Activated T-helper 1 cell treated with anti-CD3 and anti-CD28 coated beads, Interleukin-12 subunit alpha, Interleukin-12 subunit beta, Interleukin-2, Interleukin-4 antibody, amounts not matched to agents 30 ng/mL and 10 ng/mL and 1 ng/mL, durations not matched to agents 14 hours and 24 hours and 36 hours (primary cell): Measurements from ENCODE around the gene YWHAB. TPM values are rescaled to one million over a fixed set of nuclear protein-coding genes. Genes with fewer than 3 reads are reported as not detected.
A peak's percentile ranks its signal among the peaks of the same experiment; 100 is the strongest.

Source experiments
- DNase-seq: peaks from one replicate; pipeline ENCODE4 v3.0.0; 2021; ENCODE audit warnings: low spot score
- H3K27ac Mint-ChIP-seq: one replicate; pipeline ENCODE4 v1.8.0; 2021; ENCODE audit warnings: mild to moderate bottlenecking, mixed read lengths
- H3K27me3 Mint-ChIP-seq: one replicate; pipeline ENCODE4 v1.8.0; 2022; ENCODE audit warnings: mild to moderate bottlenecking, moderate library complexity, mixed read lengths; ENCODE audit not compliant: insufficient read depth
- H3K36me3 Mint-ChIP-seq: one replicate; pipeline ENCODE4 v1.8.0; 2021; ENCODE audit warnings: low read depth, mixed read lengths
- H3K4me1 Mint-ChIP-seq: one replicate; pipeline ENCODE4 v1.8.0; 2021; ENCODE audit warnings: low read depth, mixed read lengths
- H3K4me3 Mint-ChIP-seq: one replicate; pipeline ENCODE4 v1.8.0; 2021; ENCODE audit warnings: mild to moderate bottlenecking, moderate library complexity, mixed read lengths
- H3K9me3 Mint-ChIP-seq: one replicate; pipeline ENCODE4 v1.8.0; 2021; ENCODE audit warnings: mixed read lengths
- intact Hi-C: fragments of 100-400 bp; cut with micrococcal nuclease; formaldehyde crosslinking; loops from one replicate; pipeline ENCODE4 v1.15.1; 2024
- total RNA-seq: library from RNA; stranded (reverse); gene quantifications from 2 replicates; pipeline ENCODE4 v1.2.3, GENCODE V29; 2022

YWHAB gene
- total RNA-seq = 230 and 246 TPM in 2 replicates

DNA sequence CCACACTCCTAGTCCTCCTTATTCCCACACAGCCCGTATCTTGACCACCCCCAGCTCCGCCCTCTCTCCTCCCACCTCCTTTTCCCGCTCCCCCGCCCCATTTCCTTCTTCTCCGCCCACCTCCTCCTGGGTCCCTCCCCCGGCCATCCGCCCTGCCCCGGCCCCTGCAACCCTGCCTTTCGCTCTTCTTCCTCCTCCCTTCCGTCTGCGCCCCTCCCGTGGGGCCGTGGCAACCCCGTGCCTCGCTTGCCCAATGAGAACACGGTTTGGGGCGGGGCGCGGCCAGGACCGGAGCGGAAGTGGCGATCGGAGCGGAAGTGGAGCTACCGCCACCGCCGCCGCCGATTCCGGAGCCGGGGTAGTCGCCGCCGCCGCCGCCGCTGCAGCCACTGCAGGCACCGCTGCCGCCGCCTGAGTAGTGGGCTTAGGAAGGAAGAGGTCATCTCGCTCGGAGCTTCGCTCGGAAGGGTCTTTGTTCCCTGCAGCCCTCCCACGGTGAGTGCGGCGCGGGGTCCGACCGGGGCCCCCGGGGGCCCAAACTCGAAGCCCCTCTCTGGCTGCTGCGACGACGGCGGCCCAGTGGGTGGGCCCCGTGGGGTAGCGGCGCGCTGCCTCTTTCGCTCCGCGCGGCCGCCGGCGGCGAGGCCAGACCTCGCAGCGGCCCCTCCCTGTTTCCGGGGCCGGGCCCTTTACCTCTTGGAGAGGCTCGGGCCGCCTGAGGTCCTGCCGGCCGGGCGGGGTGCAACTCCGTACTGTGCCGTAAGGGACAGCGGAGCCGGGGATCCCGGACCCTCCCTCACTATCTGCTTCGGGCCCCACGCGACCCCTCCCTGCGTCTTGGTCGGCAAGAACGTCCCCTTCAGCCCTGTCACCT, at the start of gene YWHAB:
Gene YWHAB (plus strand): TSS at position 314 of the 874 bp plus-strand sequence. CDS start 15,829 bp downstream, outside the sequence.
- Mint-ChIP-seq H3K4me3 (peak within 1 kb of the TSS; percentile 95), H3K27ac (peak within 1 kb of the TSS; percentile 94), H3K4me1 (peaks cover 54% of the 10 kb centered on the region), H3K9me3 (no peaks in the 10 kb centered on the region), H3K36me3 (peaks cover 20% of the 10 kb centered on the region), H3K27me3 (no peaks in the 10 kb centered on the region)
- intact Hi-C loops = loop anchor here (1.0 to 10.0 kb wide), 13 partner anchors 11 to 1479 kb away; partner anchors contain the start of genes DNTTIP1, OSER1, PABPC1L and SERINC3
- DNase-seq = peak; percentile 97

DNA sequence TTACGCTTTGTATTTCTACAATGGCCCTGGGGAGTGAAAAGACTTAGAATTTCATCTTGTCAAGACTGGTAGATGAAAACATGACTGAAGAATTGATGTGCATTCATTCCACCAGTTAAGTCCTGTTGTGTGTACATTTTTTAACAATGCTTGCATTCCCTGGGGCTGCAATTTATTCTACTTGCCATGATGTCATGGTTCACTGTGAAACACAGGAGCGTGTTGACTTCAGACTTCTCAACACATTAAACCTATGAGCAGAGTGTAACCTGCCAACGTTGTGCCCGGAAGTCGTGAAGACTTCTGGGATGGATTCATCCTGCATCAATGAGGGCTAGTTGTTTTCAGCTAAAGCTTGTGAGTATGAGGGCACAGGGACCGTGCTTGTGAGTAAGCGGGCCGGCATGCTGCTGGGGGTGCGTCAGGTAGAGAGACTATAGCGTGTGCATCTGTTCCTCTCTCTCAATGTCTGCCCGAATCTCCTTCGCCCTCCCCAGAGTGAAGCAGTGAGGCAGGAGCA, 48.8 kb upstream of the YWHAB start:
- no peaks in the 10 kb centered on the region for H3K9me3 Mint-ChIP-seq
- intact Hi-C loops = no loop called here
- H3K36me3 Mint-ChIP-seq = no peaks in the 10 kb centered on the region
- no peak for DNase-seq
- H3K4me1 Mint-ChIP-seq = peaks cover 5% of the 10 kb centered on the region
- no peak overlapping the region for H3K27ac Mint-ChIP-seq
- peaks cover 6% of the 10 kb centered on the region for H3K27me3 Mint-ChIP-seq
- H3K4me3 Mint-ChIP-seq = no peak overlapping the region

DNA sequence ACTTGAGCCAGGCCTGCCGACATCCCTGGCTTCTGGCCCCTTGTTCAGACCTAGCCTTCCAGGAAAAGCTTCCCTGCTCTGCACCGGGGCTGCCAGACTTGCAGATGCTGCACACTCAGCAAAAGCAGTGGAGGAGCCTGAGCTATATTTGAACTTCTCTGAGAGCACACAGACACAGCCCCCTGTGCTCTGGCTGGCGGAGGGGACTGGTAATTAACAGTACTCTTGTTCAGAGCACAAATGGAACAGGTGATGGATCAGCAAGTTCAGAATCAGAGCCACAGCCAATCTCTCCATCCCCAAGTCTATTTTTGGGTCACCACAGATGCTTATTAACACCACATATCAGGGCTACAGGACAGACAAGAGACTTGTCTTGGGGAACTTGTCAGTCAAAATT, 47.6 kb upstream of the YWHAB start:
- peaks cover 5% of the 10 kb centered on the region for H3K4me1 Mint-ChIP-seq
- peaks cover 5% of the 10 kb centered on the region for H3K27me3 Mint-ChIP-seq
- no peak overlapping the region for H3K27ac Mint-ChIP-seq
- no peaks in the 10 kb centered on the region for H3K36me3 Mint-ChIP-seq
- no peaks in the 10 kb centered on the region for H3K9me3 Mint-ChIP-seq
- DNase-seq = no peak
- no peak overlapping the region for H3K4me3 Mint-ChIP-seq
- intact Hi-C loops = no loop called here

DNA sequence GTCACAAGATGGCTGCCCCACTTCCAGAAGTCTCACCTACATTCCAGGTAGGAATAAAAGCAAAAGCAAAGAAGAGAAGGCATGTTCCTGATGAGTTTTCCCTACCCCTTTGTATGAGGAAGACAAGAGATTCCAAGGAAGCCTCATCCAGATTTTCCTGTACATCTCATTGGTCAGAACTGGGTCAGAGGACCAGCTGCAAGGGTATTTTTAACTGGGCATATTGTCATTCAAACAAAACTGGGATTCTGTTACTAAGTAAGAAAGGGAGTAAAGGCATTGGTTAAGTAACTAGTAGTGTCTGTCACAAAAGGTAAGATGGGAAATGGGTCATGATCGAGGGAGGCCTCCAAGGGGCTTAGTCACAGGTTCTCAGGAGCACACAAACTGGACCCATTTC, 47.0 kb upstream of the YWHAB start:
- H3K36me3 Mint-ChIP-seq = no peaks in the 10 kb centered on the region
- intact Hi-C loops = no loop called here
- H3K27ac Mint-ChIP-seq = no peak overlapping the region
- peaks cover 5% of the 10 kb centered on the region for H3K4me1 Mint-ChIP-seq
- no peak overlapping the region for H3K4me3 Mint-ChIP-seq
- peaks cover 4% of the 10 kb centered on the region for H3K27me3 Mint-ChIP-seq
- DNase-seq = no peak
- H3K9me3 Mint-ChIP-seq = no peaks in the 10 kb centered on the region

DNA sequence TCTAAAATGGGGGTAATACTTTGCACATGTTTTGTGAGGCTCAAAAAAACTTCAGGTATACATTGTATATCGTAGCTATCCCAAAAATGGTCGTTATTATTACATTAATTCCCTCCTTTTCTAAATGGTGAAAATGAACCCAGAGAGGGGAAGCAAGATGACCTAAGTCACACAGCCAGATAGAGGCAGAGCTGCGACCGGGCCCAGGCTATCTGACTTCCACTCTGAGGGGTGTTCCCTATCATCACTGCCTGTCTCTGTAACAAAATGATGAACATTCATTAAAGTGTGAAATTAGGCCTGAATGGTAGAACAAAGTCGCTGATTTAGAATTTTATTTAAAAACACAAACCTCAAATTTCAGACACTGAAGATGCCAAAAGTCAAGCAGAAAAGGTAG, 46.0 kb upstream of the YWHAB start:
- no peaks in the 10 kb centered on the region for H3K36me3 Mint-ChIP-seq
- no peak for DNase-seq
- no peaks in the 10 kb centered on the region for H3K9me3 Mint-ChIP-seq
- peaks cover 5% of the 10 kb centered on the region for H3K4me1 Mint-ChIP-seq
- no peak overlapping the region for H3K4me3 Mint-ChIP-seq
- H3K27me3 Mint-ChIP-seq = peaks cover 4% of the 10 kb centered on the region
- intact Hi-C loops = no loop called here
- no peak overlapping the region for H3K27ac Mint-ChIP-seq

DNA sequence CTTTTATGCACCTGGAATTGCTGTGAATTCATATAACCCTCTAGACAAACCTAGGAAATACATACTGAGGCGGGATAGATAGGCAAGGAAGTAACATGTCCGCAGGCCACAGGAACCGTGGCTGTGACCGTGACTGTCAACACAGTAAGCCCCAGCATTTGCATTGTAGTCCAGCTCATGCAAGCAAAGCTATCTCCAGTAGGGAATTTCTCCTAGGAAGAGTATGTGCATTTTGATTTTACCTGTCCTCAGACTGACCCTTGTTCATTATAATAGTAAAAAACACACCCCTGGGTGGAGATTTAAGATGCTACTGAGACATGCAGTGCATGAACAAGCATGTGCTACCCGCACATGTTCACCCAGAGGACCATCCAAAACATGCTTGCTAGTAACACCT, 44.7 kb upstream of the YWHAB start:
- intact Hi-C loops = no loop called here
- no peaks in the 10 kb centered on the region for H3K36me3 Mint-ChIP-seq
- no peaks in the 10 kb centered on the region for H3K9me3 Mint-ChIP-seq
- peaks cover 6% of the 10 kb centered on the region for H3K27me3 Mint-ChIP-seq
- no peak for DNase-seq
- no peaks in the 10 kb centered on the region for H3K4me1 Mint-ChIP-seq
- no peak overlapping the region for H3K4me3 Mint-ChIP-seq
- H3K27ac Mint-ChIP-seq = no peak overlapping the region

DNA sequence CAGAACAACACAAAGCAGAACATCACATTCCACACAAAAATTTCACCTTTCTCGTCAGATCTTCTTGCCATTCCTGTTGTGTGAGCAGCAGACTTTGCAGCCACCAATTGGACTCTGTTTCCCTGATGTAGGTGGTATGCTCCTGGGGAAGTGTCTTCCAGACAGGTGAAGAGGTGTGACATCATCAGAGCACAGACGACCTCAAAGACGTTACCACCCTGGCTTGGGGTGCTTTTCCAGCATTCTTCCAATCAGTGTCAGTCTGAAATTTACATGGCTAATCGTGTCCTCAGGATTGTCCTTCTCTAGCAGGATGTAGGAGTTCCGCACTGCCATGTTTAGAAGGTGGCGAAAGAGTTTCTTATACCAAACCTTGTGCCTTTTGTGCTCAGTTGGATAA, 43.5 kb upstream of the YWHAB start:
- Mint-ChIP-seq H3K36me3 (no peaks in the 10 kb centered on the region), H3K9me3 (no peaks in the 10 kb centered on the region), H3K27ac (no peak overlapping the region), H3K4me3 (no peak overlapping the region), H3K4me1 (no peaks in the 10 kb centered on the region), H3K27me3 (peaks cover 9% of the 10 kb centered on the region)
- no peak for DNase-seq
- intact Hi-C loops = no loop called here

DNA sequence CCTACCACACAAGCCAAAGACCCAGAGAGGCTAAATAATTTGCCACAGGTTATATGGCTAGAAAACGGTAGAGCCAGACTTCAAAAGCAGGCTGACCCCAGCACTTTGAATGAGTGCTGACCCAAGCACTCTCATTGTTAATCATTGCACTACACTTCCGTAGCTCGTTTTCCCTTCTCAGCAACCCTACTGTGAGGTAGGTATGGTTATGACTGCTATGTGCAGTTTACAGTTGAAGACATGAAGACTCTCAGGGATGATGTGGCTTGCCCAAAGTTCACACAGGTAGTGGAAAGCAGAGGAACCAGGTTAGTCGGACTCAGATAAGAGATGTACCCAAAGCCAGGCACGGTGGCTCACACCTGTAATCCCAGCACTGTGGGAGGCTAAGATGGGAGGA, 41.6 kb upstream of the YWHAB start:
- DNase-seq = no peak
- Mint-ChIP-seq H3K27me3 (peaks cover 9% of the 10 kb centered on the region), H3K4me1 (no peaks in the 10 kb centered on the region), H3K27ac (no peak overlapping the region), H3K36me3 (no peaks in the 10 kb centered on the region), H3K9me3 (no peaks in the 10 kb centered on the region), H3K4me3 (no peak overlapping the region)
- intact Hi-C loops = no loop called here

DNA sequence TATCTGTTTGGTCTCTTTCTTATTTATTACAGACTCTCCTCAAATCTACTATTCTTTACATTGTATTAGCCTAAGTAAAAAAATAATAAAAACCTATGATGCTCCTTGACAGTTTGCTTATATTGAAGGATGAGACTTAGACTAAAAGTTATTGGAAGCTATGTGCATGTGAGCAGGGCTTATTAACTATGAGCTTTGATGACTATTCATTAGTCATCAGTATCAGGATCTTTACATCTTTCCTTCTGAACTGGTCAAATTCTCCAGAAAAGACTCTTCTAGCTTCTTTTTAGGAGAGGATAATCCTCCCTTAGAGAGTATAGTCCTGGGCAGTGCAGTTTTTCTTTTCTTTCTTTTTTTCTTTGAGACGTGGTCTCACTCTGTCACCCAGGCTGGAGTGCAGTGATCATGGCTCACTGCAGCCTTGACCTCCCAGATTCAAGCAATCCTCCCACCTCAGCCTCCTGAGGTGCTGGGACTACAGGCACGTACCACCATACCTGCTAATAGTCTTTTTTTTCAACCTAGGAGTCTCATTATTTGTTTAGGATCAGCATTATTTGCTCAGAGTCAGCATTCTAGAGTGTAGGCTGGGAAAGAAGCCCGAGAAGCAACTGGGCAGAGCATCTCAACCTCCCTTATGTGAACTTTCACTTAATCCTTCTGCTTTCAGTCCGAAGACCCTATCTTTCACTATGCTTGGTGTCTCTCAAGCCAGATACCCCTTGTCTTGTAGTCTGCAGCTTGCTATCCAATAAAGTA, 37.1 kb upstream of the YWHAB start:
- Mint-ChIP-seq H3K4me1 (no peaks in the 10 kb centered on the region), H3K27me3 (peaks cover 17% of the 10 kb centered on the region), H3K36me3 (no peaks in the 10 kb centered on the region), H3K27ac (no peak overlapping the region), H3K4me3 (no peak overlapping the region), H3K9me3 (no peaks in the 10 kb centered on the region)
- DNase-seq = no peak
- intact Hi-C loops = no loop called here

DNA sequence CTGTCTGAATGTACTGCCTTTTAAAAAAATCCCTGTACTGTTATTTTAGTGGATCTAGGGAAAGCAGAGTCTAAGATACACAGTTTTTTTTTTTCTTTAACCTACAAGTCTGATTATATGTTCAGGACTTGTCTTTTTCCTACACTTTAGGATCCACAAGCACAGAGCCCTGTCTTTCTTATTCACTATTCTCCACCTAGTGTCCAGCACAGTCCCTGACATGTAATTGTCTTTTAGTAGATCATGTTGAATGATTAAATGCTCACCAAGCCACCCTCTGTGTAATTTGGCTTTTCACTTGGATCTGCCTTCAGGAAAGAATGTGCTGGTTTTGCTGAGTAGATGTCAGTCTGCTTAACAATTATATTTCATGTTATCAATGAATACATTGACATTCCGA, 35.8 kb upstream of the YWHAB start:
- Mint-ChIP-seq H3K4me3 (no peak overlapping the region), H3K27me3 (peaks cover 17% of the 10 kb centered on the region), H3K27ac (no peak overlapping the region), H3K9me3 (no peaks in the 10 kb centered on the region), H3K4me1 (no peaks in the 10 kb centered on the region), H3K36me3 (no peaks in the 10 kb centered on the region)
- intact Hi-C loops = no loop called here
- no peak for DNase-seq

DNA sequence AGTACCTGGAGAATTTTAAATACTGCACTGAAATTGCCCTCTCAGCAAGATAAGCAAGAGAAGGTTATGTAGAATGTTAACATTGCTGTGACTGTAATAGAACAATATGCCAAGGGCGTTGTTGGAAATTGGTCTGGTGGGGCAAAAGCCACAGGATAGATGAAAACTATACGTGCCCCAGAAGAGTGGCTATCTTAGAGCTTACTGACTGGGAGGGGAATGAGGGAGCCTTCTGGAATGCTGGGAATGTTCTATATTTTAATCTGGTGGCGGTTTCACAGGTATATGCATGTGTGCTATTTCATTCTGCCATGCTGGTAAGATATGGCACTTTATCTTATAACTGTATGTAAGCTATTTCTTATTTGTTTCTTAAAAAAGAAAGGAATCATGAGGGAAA, 35.2 kb upstream of the YWHAB start:
- Mint-ChIP-seq H3K4me1 (no peaks in the 10 kb centered on the region), H3K36me3 (no peaks in the 10 kb centered on the region), H3K27me3 (peaks cover 14% of the 10 kb centered on the region), H3K9me3 (no peaks in the 10 kb centered on the region), H3K27ac (no peak overlapping the region), H3K4me3 (no peak overlapping the region)
- DNase-seq = no peak
- intact Hi-C loops = no loop called here

DNA sequence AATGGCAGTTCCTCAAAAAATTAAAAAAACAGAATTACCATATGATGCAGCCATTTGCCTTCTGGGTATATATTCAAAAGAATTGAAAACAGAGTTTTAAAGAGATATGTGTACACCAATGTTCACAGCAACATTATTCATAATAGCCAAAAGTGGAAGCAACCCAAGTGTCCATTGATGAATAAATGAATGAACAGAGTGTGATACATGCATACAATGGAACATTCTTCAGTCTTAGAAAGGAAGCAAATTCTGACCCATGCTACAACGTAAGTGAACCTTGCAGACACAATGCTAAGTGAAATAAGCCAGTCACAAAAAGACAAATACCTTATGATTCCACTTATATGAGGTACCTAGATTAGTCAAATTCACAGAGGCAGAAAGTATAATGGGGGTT, 34.7 kb upstream of the YWHAB start:
- Mint-ChIP-seq H3K36me3 (no peaks in the 10 kb centered on the region), H3K27ac (no peak overlapping the region), H3K4me3 (no peak overlapping the region), H3K4me1 (no peaks in the 10 kb centered on the region), H3K27me3 (peaks cover 14% of the 10 kb centered on the region), H3K9me3 (no peaks in the 10 kb centered on the region)
- intact Hi-C loops = no loop called here
- DNase-seq = no peak

DNA sequence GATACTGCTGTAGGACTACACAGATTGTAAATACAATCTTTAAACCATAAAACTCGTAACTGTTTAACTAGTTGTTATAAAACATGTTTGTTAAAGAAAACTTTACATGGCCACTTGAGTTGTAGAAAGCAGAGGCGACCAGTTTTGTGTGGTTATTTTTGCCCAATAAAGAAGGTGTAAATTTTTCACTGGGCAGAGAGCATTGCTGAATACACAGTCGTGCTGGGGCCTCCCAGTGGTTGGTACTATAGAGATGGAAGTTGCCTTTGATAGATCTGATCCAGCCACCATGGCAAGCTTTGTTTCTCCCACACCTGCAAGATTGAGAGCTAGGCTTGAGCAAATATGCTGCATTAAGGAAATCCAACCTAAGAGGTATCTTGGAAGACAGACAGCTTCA, 34.0 kb upstream of the YWHAB start:
- Mint-ChIP-seq H3K4me3 (no peak overlapping the region), H3K27me3 (peaks cover 11% of the 10 kb centered on the region), H3K9me3 (no peaks in the 10 kb centered on the region), H3K27ac (no peak overlapping the region), H3K36me3 (no peaks in the 10 kb centered on the region), H3K4me1 (no peaks in the 10 kb centered on the region)
- no peak for DNase-seq
- intact Hi-C loops = no loop called here
